ENCODE data around the gene TMSB10.

Gene TMSB10

DNA sequence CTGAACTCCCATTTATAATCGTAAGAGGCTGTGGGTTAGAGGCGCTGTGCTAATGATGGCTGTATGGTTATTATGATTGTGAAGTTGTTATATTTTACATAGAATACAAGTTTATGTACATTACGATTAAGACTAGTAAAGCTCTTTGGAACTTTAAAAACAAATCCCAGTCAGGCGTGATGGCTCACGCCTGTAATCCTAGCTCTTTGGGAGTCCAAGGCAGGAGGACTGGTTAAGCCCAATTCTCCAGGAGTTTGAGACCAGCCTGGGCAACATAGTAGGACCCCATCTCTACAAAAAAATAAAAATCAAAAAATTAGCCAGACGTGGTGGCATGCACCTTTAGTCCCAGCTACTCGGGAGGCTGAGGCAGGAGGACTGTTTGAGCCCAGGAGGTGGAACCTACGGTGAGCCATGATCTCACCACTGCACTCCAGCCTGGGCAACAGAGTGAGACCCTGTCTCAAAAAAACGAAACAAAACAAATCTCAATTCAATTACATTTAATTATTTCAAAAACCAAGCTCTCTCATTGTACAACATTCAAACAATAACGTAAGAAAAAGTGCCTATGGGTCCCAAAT, 41.6 kb downstream of the TMSB10 start:
- peaks cover 13% of the 10 kb centered on the region for H3F3A ChIP-seq (ENCODE audit: insufficient read depth)
- peak overlapping the region; percentile 48 for H3K9ac ChIP-seq (ENCODE audit: low read length)
- H3K4me3 ChIP-seq (ENCODE audit: insufficient read depth, low read length, poor library complexity, severe bottlenecking), result no peak overlapping the region
- no peaks in the 10 kb centered on the region for H4K20me1 ChIP-seq (ENCODE audit: low read depth, low read length)
- H3K27ac ChIP-seq (ENCODE audit: low read depth, low read length), result peak overlapping the region; percentile 87
- no peaks in the 10 kb centered on the region for H3K9me3 ChIP-seq (ENCODE audit: insufficient read depth, low read length)
- no peaks in the 10 kb centered on the region for H3K9me2 ChIP-seq (replicated peaks; ENCODE audit: insufficient read depth, low read length)
- no peaks in the 10 kb centered on the region for H3K79me2 ChIP-seq (ENCODE audit: insufficient read depth, low read length)
- peak overlapping the region; percentile 62 for H3K4me2 ChIP-seq (ENCODE audit: low read depth, low read length, poor library complexity, severe bottlenecking)
- no peaks in the 10 kb centered on the region for H3K27me3 ChIP-seq (ENCODE audit: low read length)
- TF ChIP-seq EZH2phosphoT487 (conservative IDR thresholded peaks at IDR 0.05; ENCODE audit: low read length), result no peak
- TF ChIP-seq, protein P1, sequence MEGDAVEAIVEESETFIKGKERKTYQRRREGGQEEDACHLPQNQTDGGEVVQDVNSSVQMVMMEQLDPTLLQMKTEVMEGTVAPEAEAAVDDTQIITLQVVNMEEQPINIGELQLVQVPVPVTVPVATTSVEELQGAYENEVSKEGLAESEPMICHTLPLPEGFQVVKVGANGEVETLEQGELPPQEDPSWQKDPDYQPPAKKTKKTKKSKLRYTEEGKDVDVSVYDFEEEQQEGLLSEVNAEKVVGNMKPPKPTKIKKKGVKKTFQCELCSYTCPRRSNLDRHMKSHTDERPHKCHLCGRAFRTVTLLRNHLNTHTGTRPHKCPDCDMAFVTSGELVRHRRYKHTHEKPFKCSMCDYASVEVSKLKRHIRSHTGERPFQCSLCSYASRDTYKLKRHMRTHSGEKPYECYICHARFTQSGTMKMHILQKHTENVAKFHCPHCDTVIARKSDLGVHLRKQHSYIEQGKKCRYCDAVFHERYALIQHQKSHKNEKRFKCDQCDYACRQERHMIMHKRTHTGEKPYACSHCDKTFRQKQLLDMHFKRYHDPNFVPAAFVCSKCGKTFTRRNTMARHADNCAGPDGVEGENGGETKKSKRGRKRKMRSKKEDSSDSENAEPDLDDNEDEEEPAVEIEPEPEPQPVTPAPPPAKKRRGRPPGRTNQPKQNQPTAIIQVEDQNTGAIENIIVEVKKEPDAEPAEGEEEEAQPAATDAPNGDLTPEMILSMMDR (IDR thresholded peaks at IDR 0.05; ENCODE audit: insufficient read depth, low read length, poor library complexity, severe bottlenecking), result no peak
- H3K36me3 ChIP-seq (ENCODE audit: low read length), result no peaks in the 10 kb centered on the region
- peak overlapping the region; percentile 81 for H2AFZ ChIP-seq (ENCODE audit: low read depth, low read length, severe bottlenecking)

DNA sequence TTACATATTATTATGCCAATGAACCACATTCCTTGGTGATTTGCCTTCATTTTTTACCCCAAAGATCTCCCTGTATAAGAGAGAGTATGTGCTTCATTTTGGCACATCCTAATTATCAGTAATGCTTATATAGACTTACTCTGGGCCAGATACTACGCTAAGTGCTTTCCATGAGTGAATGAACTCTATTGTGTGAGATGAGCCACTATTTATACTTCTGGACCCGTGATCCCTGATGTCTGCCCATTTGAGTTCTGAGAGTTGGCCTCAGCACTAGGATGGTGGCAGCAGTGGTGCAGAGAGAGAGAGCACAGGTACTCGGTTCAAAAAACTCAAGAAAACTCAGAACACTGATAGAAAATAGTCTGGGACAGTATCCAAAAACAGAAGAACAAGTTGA, 48.1 kb downstream of the TMSB10 start:
- Histone ChIP-seq H3K9ac (ENCODE audit: low read length) (no peak overlapping the region), H4K20me1 (ENCODE audit: low read depth, low read length) (no peaks in the 10 kb centered on the region), H3K36me3 (ENCODE audit: low read length) (no peaks in the 10 kb centered on the region), H3K27ac (ENCODE audit: low read depth, low read length) (no peak overlapping the region), H3K9me2 (replicated peaks; ENCODE audit: insufficient read depth, low read length) (no peaks in the 10 kb centered on the region), H3K79me2 (ENCODE audit: insufficient read depth, low read length) (no peaks in the 10 kb centered on the region), H3K4me2 (ENCODE audit: low read depth, low read length, poor library complexity, severe bottlenecking) (no peak overlapping the region), H3K27me3 (ENCODE audit: low read length) (no peaks in the 10 kb centered on the region), H2AFZ (ENCODE audit: low read depth, low read length, severe bottlenecking) (no peak overlapping the region), H3F3A (ENCODE audit: insufficient read depth) (peaks cover 6% of the 10 kb centered on the region; the same call in 1 of the 2 replicates), H3K9me3 (ENCODE audit: insufficient read depth, low read length) (no peaks in the 10 kb centered on the region), H3K4me3 (ENCODE audit: insufficient read depth, low read length, poor library complexity, severe bottlenecking) (no peak overlapping the region)
- TF ChIP-seq EZH2phosphoT487 (conservative IDR thresholded peaks at IDR 0.05; ENCODE audit: low read length), result no peak
- TF ChIP-seq, protein P1 (IDR thresholded peaks at IDR 0.05; ENCODE audit: insufficient read depth, low read length, poor library complexity, severe bottlenecking), result no peak

DNA sequence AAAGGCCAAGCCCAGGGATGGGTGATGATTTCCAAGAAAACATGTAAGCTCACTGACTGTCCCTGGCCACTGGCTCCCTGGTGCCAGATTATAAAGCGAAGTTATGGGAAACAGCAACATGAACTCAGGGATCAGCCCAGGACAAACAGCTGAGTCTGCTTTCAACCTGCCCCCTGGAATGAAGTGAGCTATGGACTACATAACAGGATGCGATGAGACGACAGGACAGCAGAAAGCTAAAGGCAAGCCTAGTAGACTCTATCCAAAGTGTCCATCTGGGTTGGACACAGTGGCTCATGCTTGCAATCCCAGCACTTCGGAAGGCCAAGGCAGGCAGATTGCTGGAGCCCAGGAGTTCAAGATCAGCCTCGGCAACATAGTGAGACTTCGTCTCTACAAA, 48.9 kb downstream of the TMSB10 start:
- H3K9me2 ChIP-seq (replicated peaks; ENCODE audit: insufficient read depth, low read length), result no peaks in the 10 kb centered on the region
- H3K36me3 ChIP-seq (ENCODE audit: low read length), result no peaks in the 10 kb centered on the region
- no peak overlapping the region for H3K4me2 ChIP-seq (ENCODE audit: low read depth, low read length, poor library complexity, severe bottlenecking)
- no peaks in the 10 kb centered on the region for H3K9me3 ChIP-seq (ENCODE audit: insufficient read depth, low read length)
- H3F3A ChIP-seq (ENCODE audit: insufficient read depth), result peaks cover 10% of the 10 kb centered on the region; the same call in 1 of the 2 replicates
- H3K27ac ChIP-seq (ENCODE audit: low read depth, low read length), result no peak overlapping the region
- TF ChIP-seq EZH2phosphoT487 (conservative IDR thresholded peaks at IDR 0.05; ENCODE audit: low read length), result no peak
- TF ChIP-seq, protein P1 (IDR thresholded peaks at IDR 0.05; ENCODE audit: insufficient read depth, low read length, poor library complexity, severe bottlenecking), result no peak
- H3K4me3 ChIP-seq (ENCODE audit: insufficient read depth, low read length, poor library complexity, severe bottlenecking), result no peak overlapping the region
- H2AFZ ChIP-seq (ENCODE audit: low read depth, low read length, severe bottlenecking), result no peak overlapping the region
- no peaks in the 10 kb centered on the region for H4K20me1 ChIP-seq (ENCODE audit: low read depth, low read length)
- H3K27me3 ChIP-seq (ENCODE audit: low read length), result no peaks in the 10 kb centered on the region
- no peak overlapping the region for H3K9ac ChIP-seq (ENCODE audit: low read length)
- no peaks in the 10 kb centered on the region for H3K79me2 ChIP-seq (ENCODE audit: insufficient read depth, low read length)
